GM11168 (cell line): ENCODE results near the gene RSRC1.

Experiments
- in situ Hi-C: fragments of 300-500 bp; cut with MboI; formaldehyde crosslinking; loops from one replicate; pipeline ENCODE4 v1.12.0; 2022; ENCODE audit warnings: low sequenced_read_pairs; ENCODE audit not compliant: unreplicated experiment

Gene RSRC1

DNA sequence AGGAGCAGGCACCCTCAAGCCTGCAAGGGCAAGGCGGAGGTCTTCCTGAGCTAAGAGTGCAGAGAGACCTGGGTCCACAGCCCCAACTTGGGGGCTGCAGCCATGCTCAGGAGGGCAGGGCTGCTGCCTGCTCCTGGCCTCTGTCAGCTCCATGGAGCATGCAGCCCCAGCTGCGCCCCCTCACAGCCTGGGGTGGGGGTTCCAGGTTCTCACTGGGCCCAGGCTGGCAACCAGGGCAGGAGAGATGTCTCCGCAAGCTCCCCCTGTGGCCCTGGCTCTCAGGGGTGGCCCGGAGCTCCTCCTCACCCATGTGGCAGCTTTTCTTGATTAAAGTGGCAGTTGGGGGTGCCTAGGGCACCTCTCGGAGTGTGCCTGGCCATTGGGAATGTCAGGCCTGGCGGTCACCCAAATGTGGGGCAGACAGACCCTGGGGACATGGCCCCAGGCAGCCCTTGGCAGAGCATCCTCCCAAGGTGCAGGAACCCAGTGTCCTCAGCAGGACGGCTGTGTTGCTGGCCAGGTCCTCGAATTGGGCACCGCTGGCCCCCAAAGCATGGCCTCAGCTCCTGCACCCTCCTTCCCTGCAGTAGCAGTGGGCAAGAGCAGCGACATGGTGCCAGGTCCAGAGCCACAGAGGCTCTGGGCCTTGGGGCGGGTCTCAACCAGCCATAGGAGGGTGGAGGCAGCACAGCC lies 251.0 kb downstream of the RSRC1 start:
- in situ Hi-C loops: no loop called here

- in situ Hi-C loops: no loop called here
Observed at GRCh38 chr3:158368271-158368670, 258.4 kb downstream of the RSRC1 start.

DNA sequence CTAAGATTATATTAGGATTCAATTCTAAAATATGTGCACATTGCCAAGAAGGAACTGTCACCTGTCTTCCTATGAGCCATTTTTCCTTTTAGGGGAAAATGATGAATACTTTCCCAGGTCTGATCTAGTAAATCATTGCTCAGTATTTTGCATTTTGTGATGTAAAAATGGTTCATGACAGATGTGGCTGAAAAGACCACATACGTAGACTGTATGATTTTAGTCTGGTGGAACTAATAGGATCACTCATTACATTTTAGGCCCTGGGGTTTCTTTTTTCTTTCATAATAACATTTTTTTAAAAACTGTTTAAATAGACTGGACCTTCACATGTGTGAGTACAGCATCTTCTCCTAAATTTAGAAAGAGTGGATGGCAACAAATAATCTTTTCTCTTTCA lies 259.4 kb downstream of the RSRC1 start:
- in situ Hi-C loops: no loop called here

- in situ Hi-C loops: no loop called here
Observed at GRCh38 chr3:158379517-158379916, 269.6 kb downstream of the RSRC1 start.

DNA sequence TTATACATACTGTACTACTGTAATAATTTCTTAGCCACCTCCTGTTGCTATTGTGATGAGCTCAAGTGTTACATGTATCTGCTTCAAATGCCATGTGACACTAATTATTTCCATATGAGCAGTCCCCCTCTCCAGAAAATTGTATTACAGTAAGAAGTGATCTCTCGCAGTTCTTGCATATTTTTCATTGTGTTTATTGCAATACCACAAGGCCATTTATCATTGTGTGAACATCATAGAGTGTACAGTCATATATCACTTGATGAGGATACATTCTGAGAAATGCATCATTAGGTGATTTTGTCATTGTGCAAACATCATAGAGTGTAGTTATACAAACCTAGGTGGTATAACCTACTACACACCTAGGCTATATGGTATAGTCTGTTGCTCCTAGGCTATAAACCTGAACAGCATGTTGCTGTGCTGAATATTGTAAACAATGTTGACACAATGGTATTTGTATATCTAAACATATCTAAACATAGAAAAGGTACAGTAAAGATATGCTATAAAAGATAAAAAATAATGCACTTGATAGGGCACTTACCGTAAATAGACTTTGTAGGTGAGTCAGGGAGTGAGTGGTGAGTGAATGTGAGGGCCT lies 271.5 kb downstream of the RSRC1 start:
- in situ Hi-C loops: no loop called here

DNA sequence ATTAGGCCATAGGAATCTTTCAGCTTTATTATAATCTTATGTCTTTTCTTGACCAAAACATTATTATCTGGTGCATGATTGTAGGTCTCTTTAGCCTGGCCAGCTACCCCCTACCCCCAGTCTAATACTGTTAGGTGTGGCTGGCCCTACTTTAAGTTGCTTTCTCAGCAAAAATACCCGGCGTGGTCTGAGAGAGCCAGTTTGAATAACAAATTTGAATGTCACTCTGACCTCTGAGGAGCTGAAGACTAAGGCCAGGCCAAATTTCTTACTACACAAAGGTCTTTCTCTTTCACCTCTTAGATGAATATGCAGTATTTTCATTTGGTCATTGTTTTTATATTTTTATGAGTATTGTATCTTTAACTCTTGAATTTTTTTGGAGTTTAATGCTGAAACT lies 272.6 kb downstream of the RSRC1 start:
- in situ Hi-C loops: no loop called here

DNA sequence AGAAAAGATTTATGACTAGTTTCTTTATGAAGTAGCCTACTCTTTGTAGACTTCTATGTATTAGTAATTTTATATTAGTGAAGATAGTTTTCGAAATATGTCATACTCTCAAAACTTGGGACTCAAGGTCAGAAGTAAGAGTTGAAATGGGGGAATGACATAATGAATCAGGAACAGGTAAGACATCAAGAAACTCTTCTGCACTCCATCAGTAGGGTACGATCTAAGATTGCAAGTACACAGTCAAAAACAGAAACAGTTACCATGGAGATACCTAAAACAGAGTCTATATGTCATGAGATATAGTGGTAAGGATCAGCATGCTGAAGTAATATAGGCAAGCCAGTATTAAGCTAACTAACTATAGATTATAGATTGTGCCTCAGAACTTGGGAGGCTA lies 274.1 kb downstream of the RSRC1 start:
- in situ Hi-C loops: no loop called here

DNA sequence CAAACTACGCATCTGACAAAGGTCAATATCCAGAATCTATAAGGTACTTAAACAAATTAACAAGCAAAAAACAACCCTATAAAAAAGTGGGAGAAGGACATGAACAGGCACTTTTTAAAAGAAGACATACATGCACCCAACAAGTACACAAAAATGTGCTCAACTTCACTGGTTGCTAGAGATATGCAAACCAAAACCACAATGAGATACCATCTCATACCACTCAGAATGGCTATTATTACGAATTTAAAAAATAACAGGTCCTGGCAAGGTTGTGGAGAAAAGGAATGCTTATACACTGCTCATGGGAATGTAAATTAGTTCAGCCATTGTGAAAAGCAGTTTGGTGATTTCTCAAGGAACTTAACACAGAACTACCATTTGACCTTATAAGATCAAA lies 285.5 kb downstream of the RSRC1 start:
- in situ Hi-C loops: no loop called here

DNA sequence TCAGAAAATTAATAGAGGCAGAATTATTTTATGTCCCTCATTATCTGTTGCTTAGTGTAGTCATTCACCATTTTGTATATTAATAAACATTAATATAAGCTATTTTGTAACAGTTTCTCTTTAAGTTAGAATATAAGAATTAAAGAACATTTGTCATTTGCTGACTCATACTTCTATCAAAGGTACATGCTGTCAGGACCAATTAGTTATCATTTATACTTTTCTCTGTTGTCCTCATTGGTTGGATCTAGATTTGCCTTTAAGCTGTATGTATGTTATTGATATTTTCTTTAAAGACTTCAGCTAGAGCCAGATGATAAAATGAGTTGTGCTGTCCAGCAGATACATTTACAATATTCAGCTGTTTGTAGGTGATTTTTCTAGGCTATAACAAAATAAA lies 292.7 kb downstream of the RSRC1 start:
- in situ Hi-C loops: loop anchor here (25.0 kb wide), 1 partner anchor 290 kb away; the partner anchor contains the start of genes RSRC1 and SHOX2

GRCh38 chr3:158403013-158403412 lies 293.1 kb downstream of the RSRC1 start:
- in situ Hi-C loops: loop anchor here (25.0 kb wide), 1 partner anchor 291 kb away; the partner anchor contains the start of genes RSRC1 and SHOX2

- in situ Hi-C loops: loop anchor here (25.0 kb wide), 1 partner anchor 292 kb away; the partner anchor contains the start of genes RSRC1 and SHOX2
Observed at GRCh38 chr3:158404131-158404718, 294.3 kb downstream of the RSRC1 start.

DNA sequence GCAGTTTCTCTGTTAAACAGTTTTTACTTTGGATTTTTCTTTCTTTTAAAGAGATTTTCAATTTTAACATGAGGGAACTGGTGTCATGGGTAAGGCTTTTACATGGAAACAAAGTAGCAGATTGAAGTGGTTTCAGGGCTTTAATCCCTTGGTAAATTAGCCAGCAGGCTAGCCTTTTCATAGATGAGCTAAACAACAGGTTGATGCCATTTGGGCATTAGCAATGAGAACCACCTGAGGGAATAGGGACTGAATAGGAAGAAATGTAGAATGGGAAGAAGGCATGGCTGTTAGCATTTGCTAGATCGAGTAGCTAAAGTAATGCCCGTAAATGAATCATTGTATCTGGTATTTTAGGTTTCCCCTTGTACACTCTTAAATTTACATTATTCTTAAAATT lies 295.6 kb downstream of the RSRC1 start:
- in situ Hi-C loops: loop anchor here (25.0 kb wide), 1 partner anchor 293 kb away; the partner anchor contains the start of genes RSRC1 and SHOX2

DNA sequence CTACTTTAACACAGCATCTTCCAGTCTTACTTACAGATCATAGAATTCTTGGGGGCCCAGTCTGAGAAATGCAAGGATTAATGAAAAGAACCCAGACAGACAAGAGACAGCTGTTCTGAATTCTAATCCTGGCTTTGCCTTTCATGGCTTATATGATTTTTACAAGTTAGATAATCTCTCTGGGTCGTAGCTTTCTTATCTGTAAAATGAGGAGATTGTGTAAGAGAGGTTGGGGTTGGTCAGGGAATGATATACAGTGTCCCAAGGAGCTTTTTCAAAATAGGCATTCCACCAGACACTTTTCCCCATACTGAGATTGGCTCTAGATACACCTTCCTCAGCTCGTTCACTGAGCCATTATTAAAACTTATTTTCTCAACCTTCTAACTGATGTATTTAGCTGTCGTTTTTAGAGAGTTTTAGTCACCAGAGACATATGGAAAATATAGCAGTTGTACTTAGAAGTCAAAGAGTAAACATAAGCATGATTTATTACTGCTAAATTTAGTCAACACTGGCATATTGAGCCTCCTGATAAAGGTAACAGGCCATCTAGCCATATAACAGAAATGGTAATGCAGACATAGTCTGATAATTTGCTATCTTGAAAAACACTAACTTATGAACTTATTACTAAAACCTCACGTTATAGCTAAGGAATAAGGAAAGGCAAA lies 298.1 kb downstream of the RSRC1 start:
- in situ Hi-C loops: loop anchor here (25.0 kb wide), 1 partner anchor 296 kb away; the partner anchor contains the start of genes RSRC1 and SHOX2

DNA sequence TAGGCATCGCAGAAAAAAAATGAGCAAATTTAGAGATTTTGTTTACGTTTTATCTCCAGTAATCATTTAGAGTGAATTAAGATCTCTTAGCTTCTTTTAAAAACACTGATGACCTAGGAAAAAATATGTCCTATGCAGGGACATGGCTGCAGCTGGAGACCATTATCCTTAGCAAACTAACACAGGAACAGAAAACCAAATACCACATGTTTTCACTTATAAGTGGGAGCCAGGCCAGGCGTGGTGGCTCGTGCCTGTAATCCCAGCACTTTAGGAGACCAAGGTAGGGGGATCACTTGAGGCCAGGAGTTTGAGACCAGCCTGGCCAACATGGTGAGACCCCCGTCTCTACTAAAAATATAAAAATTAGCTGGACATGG lies 298.6 kb downstream of the RSRC1 start:
- in situ Hi-C loops: loop anchor here (25.0 kb wide), 1 partner anchor 296 kb away; the partner anchor contains the start of genes RSRC1 and SHOX2

DNA sequence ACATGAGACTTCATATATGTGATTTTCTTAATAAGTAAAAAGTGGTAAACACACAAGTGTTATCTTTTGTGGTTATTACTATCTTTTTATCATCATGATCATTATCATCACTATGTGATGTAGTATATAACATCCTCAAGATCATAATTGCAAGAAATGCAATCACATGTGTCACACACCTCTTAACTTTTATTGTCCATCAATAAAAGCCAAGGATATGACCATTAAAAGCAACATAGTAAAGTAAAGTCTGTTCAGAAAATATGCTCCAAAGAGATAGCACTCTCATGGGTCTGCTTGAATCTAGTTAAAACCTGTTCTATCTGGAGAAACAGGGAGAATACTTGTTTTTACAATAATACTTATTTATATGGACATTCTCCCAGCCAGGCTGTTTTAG lies 308.1 kb downstream of the RSRC1 start:
- in situ Hi-C loops: loop anchor here (25.0 kb wide), 1 partner anchor 306 kb away; the partner anchor contains the start of genes RSRC1 and SHOX2

GRCh38 chr3:158419820-158420653 lies 310.1 kb downstream of the RSRC1 start:
- in situ Hi-C loops: loop anchor here (25.0 kb wide), 1 partner anchor 308 kb away; the partner anchor contains the start of genes RSRC1 and SHOX2

- in situ Hi-C loops: loop anchor here (25.0 kb wide), 1 partner anchor 309 kb away; the partner anchor contains the start of genes RSRC1 and SHOX2
Observed at GRCh38 chr3:158420654-158421396, 310.9 kb downstream of the RSRC1 start.

DNA sequence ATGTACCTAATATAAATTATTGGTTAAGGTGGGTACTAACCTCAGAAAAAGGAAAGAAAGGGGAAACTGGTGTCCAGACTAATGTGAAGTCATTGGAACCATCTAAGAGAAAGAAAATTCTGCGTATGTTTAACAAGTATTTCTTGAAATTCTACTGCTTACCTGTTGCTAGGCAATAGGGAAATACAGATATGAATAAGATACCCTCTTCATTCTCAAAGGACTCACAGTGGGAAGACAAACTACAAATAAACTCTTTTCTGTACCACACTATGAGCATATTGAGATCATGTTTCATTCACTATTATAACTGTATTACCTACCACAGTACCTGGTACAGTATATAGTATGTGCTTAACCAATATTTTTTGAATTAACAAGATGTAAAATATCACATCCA lies 320.6 kb downstream of the RSRC1 start:
- in situ Hi-C loops: no loop called here

GRCh38 chr3:158430968-158431367 lies 321.1 kb downstream of the RSRC1 start:
- in situ Hi-C loops: no loop called here
